OCI-LY7 (cell line): ENCODE measurements around the gene VWA8.

Experiments used
- CTCF ChIP-seq: fragments of 200-600 bp; sonication (generic); conservative IDR thresholded peaks from 2 replicates; pipeline ENCODE4 v1.5.1; 2014; ENCODE audit warnings: mild to moderate bottlenecking, antibody characterized with exemption, low read length, moderate library complexity, mixed read lengths
- EZH2phosphoT487 ChIP-seq: fragments of 200-600 bp; sonication (generic); IDR thresholded peaks from 2 replicates; pipeline ENCODE4 v1.6.1; 2018; ENCODE audit warnings: low read depth, borderline replicate concordance, mild to moderate bottlenecking, mixed run types, antibody characterized with exemption, low read length, moderate library complexity, mixed read lengths

- TF ChIP-seq CTCF: no peak
- TF ChIP-seq EZH2phosphoT487: no peak
Observed at GRCh38 chr13:41767801-41768200, 193.1 kb downstream of the VWA8 start.
